ENCODE measurements around the gene YES1.
A peak's percentile ranks its signal among the peaks of the same experiment; 100 is the strongest.
"Not testable (repeated sequence)": the region's sequence is repeated elsewhere in the genome, so short reads cannot be mapped to it uniquely, and the experiment has no call there.

The YES1 gene

GRCh38 chr18:697800-698199, 114.2 kb downstream of the YES1 start:
- Histone ChIP-seq H3K27me3 (no peaks in the 10 kb centered on the region), H3K9ac (no peak overlapping the region), H3K9me3 (no peaks in the 10 kb centered on the region), H4K20me1 (no peaks in the 10 kb centered on the region), H3K27ac (no peak overlapping the region), H3K4me1 (no peaks in the 10 kb centered on the region), H3K36me3 (peaks cover 26% of the 10 kb centered on the region), H3K4me3 (no peak overlapping the region), H3K4me2 (no peak overlapping the region)
- TF ChIP-seq Cebpa-rat (IDR thresholded peaks at IDR 0.05) = no peak

- H3K9me3 ChIP-seq = no peaks in the 10 kb centered on the region
- peaks cover 30% of the 10 kb centered on the region for H3K36me3 ChIP-seq
- no peak overlapping the region for H3K9ac ChIP-seq
- H3K4me3 ChIP-seq = no peak overlapping the region
- H4K20me1 ChIP-seq = no peaks in the 10 kb centered on the region
- H3K4me2 ChIP-seq = no peak overlapping the region
- H3K27me3 ChIP-seq = no peaks in the 10 kb centered on the region
- no peak for TF ChIP-seq Cebpa-rat (IDR thresholded peaks at IDR 0.05)
- no peaks in the 10 kb centered on the region for H3K4me1 ChIP-seq
- no peak overlapping the region for H3K27ac ChIP-seq
Observed at GRCh38 chr18:697012-697411, 115.0 kb downstream of the YES1 start.

GRCh38 chr18:693466-694187, 118.4 kb downstream of the YES1 start:
- no peak overlapping the region for H3K9ac ChIP-seq
- H3K27me3 ChIP-seq = no peaks in the 10 kb centered on the region
- H3K4me3 ChIP-seq = no peak overlapping the region
- no peak overlapping the region for H3K27ac ChIP-seq
- H4K20me1 ChIP-seq = no peaks in the 10 kb centered on the region
- no peaks in the 10 kb centered on the region for H3K4me1 ChIP-seq
- H3K4me2 ChIP-seq = no peak overlapping the region
- H3K9me3 ChIP-seq = no peaks in the 10 kb centered on the region
- no peak for TF ChIP-seq Cebpa-rat (IDR thresholded peaks at IDR 0.05)
- peaks cover 28% of the 10 kb centered on the region for H3K36me3 ChIP-seq

GRCh38 chr18:692824-693223, 119.2 kb downstream of the YES1 start:
- Histone ChIP-seq H3K36me3 (peaks cover 26% of the 10 kb centered on the region), H3K4me2 (no peak overlapping the region), H3K27ac (no peak overlapping the region), H3K4me1 (no peaks in the 10 kb centered on the region), H3K9me3 (no peaks in the 10 kb centered on the region), H3K9ac (no peak overlapping the region), H4K20me1 (no peaks in the 10 kb centered on the region), H3K4me3 (no peak overlapping the region), H3K27me3 (no peaks in the 10 kb centered on the region)
- TF ChIP-seq Cebpa-rat (IDR thresholded peaks at IDR 0.05) = no peak

GRCh38 chr18:688323-688722, 123.7 kb downstream of the YES1 start:
- no peak overlapping the region for H3K9ac ChIP-seq
- H3K9me3 ChIP-seq = no peaks in the 10 kb centered on the region
- no peak overlapping the region for H3K4me2 ChIP-seq
- no peak overlapping the region for H3K27ac ChIP-seq
- no peak for TF ChIP-seq Cebpa-rat (IDR thresholded peaks at IDR 0.05)
- no peaks in the 10 kb centered on the region for H4K20me1 ChIP-seq
- no peaks in the 10 kb centered on the region for H3K4me1 ChIP-seq
- no peaks in the 10 kb centered on the region for H3K27me3 ChIP-seq
- peaks cover 17% of the 10 kb centered on the region for H3K36me3 ChIP-seq
- no peak overlapping the region for H3K4me3 ChIP-seq

GRCh38 chr18:686339-687111, 125.5 kb downstream of the YES1 start:
- no peak overlapping the region for H3K9ac ChIP-seq
- no peak overlapping the region for H3K4me2 ChIP-seq
- no peaks in the 10 kb centered on the region for H3K27me3 ChIP-seq
- no peak for TF ChIP-seq Cebpa-rat (IDR thresholded peaks at IDR 0.05)
- H3K4me3 ChIP-seq = no peak overlapping the region
- H4K20me1 ChIP-seq = no peaks in the 10 kb centered on the region
- peaks cover 10% of the 10 kb centered on the region; the same call in 1 of the 2 replicates for H3K36me3 ChIP-seq
- H3K9me3 ChIP-seq = no peaks in the 10 kb centered on the region
- no peak overlapping the region for H3K27ac ChIP-seq
- peaks cover 10% of the 10 kb centered on the region for H3K4me1 ChIP-seq

GRCh38 chr18:685438-685837, 126.6 kb downstream of the YES1 start:
- H3K9ac ChIP-seq = no peak overlapping the region
- no peaks in the 10 kb centered on the region for H3K27me3 ChIP-seq
- peaks cover 16% of the 10 kb centered on the region; the same call in 1 of the 2 replicates for H3K36me3 ChIP-seq
- H3K9me3 ChIP-seq = no peaks in the 10 kb centered on the region
- no peak overlapping the region for H3K27ac ChIP-seq
- TF ChIP-seq Cebpa-rat (IDR thresholded peaks at IDR 0.05) = no peak
- no peak overlapping the region for H3K4me2 ChIP-seq
- H4K20me1 ChIP-seq = no peaks in the 10 kb centered on the region
- peaks cover 10% of the 10 kb centered on the region for H3K4me1 ChIP-seq
- H3K4me3 ChIP-seq = no peak overlapping the region

GRCh38 chr18:683531-683930, 128.5 kb downstream of the YES1 start:
- peaks cover 18% of the 10 kb centered on the region for H3K36me3 ChIP-seq
- H3K4me3 ChIP-seq = no peak overlapping the region
- H3K27me3 ChIP-seq = no peaks in the 10 kb centered on the region
- peaks cover 10% of the 10 kb centered on the region for H3K4me1 ChIP-seq
- H3K9me3 ChIP-seq = no peaks in the 10 kb centered on the region
- H4K20me1 ChIP-seq = no peaks in the 10 kb centered on the region
- no peak for TF ChIP-seq Cebpa-rat (IDR thresholded peaks at IDR 0.05)
- H3K9ac ChIP-seq = no peak overlapping the region
- H3K27ac ChIP-seq = no peak overlapping the region
- H3K4me2 ChIP-seq = no peak overlapping the region

- Histone ChIP-seq H3K36me3 (peaks cover 23% of the 10 kb centered on the region), H3K9ac (no peak overlapping the region), H3K27me3 (no peaks in the 10 kb centered on the region), H3K4me1 (peaks cover 10% of the 10 kb centered on the region), H3K4me3 (no peak overlapping the region), H3K9me3 (no peaks in the 10 kb centered on the region), H3K27ac (no peak overlapping the region), H3K4me2 (no peak overlapping the region), H4K20me1 (no peaks in the 10 kb centered on the region)
- TF ChIP-seq Cebpa-rat (IDR thresholded peaks at IDR 0.05) = no peak
Observed at GRCh38 chr18:682833-683232, 129.2 kb downstream of the YES1 start.

- H3K4me1 ChIP-seq, H3K27ac ChIP-seq, H3K27me3 ChIP-seq, H3K4me3 ChIP-seq, H3K9me3 ChIP-seq, H3K9ac ChIP-seq, H4K20me1 ChIP-seq: not testable (repeated sequence)
- Histone ChIP-seq H3K4me2 (peak overlapping the region; percentile 29), H3K36me3 (peaks cover 27% of the 10 kb centered on the region)
Observed at GRCh38 chr18:682416-682815, 129.6 kb downstream of the YES1 start.

All from BLaER1 (cell line).